CD1c-positive myeloid dendritic cell (primary cell): Measurements from ENCODE around the gene INPP5A.
"Not testable (repeated sequence)": the region's sequence is repeated elsewhere in the genome, so short reads cannot be mapped to it uniquely, and the experiment has no call there.

ENCODE experiments used
- DNase-seq: peaks from one replicate; pipeline ENCODE4 v3.0.0-alpha.2; 2016; ENCODE audit errors: extremely low spot score

The INPP5A gene, protein sequence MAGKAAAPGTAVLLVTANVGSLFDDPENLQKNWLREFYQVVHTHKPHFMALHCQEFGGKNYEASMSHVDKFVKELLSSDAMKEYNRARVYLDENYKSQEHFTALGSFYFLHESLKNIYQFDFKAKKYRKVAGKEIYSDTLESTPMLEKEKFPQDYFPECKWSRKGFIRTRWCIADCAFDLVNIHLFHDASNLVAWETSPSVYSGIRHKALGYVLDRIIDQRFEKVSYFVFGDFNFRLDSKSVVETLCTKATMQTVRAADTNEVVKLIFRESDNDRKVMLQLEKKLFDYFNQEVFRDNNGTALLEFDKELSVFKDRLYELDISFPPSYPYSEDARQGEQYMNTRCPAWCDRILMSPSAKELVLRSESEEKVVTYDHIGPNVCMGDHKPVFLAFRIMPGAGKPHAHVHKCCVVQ

DNA sequence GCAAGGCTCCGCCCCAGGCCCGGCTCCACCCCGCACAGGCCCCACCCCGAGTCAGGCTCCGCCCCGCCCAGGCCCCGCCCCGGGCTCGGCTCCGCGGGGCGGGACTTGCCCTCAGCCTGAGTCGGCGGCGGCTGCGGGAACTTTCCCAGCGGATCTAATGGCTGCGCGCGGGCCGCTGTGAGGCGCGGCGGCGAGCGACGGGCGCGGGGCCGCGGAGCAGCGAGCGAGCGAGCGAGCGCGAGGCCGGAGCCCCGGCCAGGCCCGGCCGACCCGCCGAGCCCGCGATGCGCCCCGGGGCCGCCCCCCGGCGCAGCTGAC lies at the start of gene INPP5A:
INPP5A (plus strand) TSS at position 104 of the 318 bp plus-strand sequence. CDS start 310 bp downstream, outside the sequence.
- no peak for DNase-seq

DNA sequence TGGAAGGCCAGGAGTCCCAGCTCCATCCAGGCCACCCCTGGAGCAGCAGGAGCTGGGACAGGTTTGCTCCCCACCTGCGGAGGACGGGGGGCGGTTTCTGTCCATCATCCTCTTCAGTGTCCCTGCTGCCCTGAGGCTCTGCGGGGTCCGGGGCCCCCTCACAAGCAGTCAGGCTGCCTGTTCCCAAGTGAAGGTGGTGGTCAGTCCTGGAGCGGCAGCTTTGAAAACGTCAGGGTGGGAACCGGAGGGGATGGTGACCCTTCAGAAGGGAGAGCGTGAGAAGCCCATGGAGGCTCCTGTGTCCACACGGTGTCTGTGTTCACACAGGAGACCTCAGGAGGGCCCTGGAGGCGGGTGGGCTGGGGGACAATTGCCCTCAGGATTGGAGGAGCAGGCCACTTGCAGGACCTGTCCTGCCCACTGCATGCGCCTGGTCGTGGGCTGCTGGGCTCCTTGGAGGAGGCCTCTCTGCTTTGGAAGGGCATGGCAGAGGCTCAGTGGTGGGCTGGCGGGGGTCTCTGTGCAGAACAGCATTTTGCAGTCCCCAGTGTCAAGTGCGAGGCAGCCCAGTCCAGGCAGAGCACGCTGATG lies 49.3 kb upstream of the INPP5A start:
- DNase-seq = no peak

DNA sequence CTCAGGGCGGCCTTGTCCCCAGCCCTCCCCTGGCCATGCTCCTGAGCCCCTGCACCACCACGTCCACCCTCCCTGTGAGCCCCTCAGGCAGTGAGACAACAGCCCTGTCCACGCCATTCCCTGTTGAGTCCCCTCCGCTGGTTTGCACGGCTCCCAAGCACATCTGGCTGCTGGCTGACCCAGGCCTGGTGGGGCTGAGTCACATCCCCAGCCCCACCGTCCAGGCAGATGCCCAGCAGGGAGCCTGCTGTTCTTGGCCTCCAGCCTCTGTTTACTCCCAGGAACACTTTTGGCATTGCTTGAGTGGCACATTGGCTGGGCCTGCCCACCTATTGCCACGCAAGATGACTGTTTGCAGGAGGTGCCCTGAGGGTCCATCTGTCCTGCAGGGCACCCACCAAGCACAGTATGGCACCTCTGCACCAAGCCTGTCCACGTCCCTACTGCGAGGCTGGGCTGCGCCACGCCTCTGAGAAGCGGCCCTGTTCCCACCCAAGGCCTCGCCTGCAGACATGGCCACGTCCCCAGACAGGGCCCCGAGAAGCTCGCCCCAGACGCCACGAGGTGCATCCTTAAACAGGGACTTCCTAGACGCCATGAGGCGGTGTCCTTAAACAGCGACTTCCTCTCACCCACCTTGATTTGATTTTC lies 48.4 kb upstream of the INPP5A start:
- DNase-seq = no peak

DNA sequence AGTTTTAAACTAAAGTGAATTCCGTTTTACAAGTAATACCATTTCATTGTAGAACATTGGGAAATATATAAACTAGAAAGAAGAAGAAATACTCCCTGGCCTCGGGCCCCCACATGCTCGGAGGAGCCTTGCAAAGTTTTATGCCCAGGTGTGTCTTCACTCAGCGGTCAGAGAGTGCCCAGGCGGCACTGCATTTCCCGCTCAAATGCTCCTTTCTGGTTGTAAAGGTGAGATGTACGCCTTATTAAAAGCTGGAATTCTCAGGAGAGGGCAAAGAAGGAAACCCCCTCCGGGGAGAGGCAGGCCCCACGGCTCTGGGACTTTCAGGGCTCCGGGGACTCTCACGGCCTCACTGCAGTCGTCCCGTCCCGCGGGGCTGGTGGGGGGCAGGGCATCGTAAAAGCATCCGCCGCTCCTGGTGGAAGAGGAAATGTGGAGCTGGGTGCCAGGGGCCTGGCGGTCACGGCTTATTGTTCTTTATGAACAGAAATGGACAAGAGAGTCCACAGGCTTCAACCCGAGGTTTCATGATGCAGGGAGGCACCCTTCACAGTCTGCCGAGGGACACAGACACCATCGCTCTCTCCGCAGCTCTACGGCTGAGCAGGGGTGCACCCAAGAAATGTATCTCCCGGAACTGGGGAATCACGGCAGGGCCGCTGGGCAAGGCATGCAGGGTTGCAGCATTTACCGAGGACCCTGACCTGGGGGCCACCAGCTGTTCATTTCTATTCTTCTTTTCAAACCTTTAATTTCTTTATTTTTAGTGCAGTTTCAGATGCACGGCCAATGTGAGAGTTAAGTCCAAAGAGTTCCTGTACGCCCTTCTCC lies 47.7 kb upstream of the INPP5A start:
- no peak for DNase-seq

DNA sequence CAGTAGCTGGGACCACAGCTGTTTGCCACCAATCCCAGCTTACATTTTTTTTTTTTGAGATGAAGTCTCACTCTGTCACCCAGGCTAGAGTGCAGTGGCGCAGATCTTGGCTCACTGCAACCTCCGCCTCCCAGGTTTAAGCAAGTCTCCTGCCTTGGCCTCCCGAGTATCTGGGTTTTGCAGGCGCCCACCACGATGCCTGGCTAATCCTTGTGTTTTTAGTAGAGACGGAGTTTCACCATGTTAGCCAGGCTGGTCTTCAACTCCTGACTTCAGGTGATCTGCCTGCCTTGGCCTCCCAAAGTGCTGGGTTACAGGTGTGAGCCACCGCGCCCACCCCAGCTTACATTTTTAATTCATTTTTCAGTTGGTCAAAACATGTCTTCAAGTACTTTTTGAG lies 46.1 kb upstream of the INPP5A start:
- not testable (repeated sequence) for DNase-seq

DNA sequence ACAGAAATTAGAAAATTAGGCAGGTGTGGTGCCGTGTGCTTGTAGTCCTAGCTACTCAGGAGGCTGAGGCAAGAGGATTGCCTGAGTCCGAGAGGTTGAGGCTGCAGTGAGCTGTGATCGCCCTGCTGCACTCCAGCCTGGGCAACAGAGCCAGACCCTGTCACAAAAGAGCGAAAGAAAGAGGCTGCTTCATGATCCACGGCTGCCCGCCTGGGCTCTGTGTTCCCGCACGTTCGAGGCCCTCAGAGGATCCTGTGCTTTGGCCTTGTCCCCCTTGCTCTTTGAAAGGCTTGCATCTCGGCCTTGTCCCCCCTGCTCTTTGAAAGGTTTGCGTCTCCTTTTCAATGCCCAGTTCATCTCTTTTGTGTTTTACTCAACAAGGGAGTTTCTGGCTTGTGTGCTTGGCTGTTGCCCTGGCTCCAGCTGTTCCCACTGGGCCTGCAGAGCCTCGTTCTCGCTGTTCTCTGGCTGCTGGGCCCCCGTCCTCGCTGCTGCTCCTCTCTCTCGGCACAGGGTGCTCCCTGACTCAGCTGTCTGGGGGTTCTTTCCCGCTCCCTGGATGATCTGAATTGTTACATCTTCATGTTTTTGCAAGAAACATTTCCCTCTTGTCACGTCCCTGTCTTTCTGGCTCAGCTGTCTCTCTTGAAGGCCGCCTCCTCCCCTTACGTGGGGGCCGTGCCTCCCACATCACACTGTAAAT lies 45.1 kb upstream of the INPP5A start:
- DNase-seq = no peak

DNA sequence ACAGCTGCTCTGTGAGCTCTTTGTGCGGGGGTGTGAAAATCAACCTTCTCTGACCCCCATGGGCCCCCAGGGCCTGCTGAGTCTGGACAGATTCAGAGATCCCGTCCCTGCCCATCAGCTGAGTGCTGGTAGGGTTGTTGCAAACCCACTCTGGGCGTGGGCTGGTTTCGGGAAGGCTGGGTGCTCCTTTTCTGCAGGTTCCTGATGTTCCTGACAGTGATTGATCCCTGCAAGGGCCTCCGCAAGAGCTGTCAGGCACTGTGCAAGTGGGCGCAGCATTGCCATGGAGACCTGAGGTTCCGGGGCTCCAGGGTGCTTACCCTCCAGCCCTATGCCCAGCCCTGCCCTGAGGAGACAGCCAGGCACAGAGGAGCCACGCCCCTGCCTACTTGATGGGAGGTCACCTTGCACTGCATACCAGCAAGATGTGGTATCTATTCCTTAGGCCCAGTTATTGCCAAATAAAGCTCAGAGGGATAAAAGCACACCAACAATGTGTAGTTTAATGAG lies 44.3 kb upstream of the INPP5A start:
- DNase-seq = no peak

DNA sequence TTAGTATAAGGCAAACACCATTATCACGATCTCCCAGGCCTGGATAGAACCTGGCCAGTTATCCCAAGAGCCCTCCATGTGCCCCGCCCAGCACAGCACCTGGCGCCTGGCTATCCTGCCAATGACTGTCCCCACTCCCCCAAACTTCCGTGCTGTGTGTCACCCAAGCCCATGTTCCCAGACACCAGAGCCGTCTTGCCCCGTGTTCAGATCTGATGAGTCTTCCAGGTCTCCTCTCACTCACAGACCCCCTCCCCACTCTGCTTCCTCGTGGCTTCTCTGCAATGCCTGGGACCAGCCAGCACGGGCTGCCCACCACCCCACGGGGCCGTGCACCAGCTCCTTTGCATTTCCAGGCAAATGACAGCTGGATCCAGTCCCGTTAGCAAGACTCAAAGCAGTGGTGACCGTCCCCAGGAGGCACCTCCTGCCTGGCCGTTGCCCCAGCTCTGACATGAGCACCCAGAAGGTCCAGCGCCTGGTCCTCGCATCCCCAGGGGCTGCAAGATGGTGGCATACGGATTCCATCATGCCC lies 43.8 kb upstream of the INPP5A start:
- DNase-seq = no peak

DNA sequence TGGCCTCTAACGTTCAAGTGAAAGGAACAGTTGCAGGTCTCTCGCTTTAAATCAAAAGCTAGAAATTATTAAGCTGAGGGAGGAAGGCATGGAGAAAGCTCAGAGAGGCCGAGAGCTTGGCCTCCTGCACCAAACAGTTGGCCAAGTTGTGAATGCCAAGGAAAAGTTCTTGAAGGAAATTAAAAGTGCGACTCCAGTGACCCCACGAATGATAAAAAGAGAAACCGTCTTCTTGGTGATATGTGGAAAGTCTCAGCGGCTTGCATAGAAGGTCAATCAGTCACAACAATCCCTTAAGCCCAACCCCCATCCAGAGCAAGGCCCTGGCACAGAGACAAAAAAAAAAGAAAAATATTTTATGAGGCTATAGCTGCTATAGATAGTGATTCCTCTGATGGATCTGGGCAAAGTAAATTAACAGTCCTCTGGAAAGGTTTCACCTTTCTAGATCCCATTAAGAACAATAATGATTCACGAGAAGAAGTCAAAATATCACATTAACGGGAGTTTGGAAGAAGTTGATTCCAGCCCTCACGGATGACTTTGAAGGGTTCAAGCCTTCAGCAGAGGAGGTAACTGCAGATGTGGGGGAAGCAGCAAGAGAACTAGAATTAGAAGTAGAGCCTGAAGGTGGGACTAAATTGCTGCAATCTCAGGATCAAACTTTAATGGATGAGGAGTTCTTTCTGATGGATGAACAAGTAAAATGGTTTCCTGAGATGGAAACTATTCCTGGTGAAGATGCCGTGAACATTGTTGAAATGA lies 42.5 kb upstream of the INPP5A start:
- DNase-seq = no peak

DNA sequence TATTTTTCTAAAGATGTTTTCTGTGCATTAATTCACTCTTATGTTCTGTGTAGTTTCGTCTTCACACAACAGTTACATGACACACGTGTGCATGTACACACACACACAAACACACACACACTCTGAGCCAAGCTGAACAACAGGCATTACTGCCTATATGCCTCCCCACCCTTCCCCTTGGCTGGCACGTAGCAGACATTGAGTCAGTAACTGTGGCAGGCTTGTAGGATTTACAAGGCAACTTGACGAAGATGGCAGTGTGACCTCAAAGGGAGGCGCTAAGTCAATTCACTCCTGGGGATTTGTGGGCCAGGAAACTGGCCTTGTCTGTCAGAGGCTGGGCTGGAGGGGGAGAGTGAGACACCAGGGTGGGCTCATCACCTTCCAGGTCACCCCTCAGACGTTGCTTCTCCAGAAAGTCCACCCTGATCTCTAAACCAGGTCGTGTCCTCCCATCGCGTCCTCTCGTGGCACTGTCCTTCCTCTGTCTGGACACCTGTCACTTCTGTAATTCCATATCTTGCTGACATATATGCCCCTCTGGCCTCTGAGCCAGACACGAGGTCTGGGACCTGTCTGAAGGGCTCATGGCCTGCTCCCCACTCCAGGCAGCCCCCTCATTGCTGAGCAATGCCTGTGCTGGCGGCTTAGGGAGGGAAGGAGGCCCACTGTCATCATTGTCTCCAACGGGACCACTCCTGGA lies 41.1 kb upstream of the INPP5A start:
- no peak for DNase-seq

DNA sequence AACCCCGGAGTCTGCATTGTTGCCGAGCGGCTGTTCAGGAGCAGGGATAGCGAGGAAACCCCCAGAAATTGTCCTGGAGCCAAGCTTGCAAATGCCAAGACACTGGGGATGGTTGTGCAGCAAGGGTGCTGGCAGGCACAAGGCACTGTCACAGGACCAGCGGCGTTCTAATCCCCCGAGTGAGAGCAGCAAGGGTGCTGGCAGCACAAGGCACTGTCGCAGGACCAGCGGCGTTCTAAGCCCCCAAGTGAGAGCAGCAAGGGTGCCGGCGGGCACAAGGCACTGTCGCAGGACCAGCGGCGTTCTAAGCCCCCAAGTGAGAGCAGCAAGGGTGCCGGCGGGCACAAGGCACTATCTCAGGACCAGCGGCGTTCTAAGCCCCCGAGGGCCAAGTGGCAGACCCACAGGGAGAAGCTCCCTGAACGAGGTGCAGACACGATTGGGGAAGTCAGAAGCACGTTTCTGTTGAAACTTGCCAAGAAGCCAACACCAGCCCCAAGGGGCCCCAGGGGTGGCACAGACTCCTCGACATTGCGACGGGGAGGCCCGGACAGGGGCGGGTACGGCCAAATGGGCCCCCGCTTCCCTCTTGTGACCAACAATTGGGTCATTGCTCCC lies 40.4 kb upstream of the INPP5A start:
- DNase-seq = no peak

DNA sequence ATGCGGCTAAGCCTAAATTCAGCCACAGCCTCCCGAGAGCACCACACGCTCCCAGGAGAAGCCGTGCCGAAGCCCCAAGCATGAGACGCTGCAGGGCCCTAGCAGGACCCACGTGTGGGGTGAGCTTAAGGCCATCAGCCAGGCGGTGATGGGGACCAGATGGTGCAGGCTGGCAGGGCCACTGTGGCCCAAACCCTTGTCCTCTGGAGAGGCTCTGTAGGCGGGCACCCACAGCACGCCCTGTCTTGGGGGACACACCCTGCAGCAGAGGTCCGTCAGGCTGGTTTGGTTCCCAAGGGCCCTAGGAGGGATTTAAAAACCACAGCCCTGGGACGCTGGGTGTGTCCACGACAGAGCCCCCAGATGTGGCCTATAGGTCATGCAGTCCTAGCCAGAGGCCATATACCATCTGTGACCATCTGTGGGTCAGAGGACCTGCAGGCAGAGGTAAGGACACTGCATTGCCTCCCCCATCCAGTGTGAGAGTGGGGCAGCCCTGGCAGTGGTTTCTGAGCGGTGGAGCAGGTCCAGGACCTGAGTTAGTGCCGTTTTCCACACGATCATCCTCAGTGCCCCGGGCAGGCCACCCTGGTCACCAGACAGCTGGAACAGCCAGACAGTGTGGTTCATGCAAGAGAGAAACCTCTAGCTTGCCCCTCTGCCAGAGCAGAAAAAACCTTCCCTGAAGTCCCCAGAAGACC lies 39.6 kb upstream of the INPP5A start:
- DNase-seq = no peak

DNA sequence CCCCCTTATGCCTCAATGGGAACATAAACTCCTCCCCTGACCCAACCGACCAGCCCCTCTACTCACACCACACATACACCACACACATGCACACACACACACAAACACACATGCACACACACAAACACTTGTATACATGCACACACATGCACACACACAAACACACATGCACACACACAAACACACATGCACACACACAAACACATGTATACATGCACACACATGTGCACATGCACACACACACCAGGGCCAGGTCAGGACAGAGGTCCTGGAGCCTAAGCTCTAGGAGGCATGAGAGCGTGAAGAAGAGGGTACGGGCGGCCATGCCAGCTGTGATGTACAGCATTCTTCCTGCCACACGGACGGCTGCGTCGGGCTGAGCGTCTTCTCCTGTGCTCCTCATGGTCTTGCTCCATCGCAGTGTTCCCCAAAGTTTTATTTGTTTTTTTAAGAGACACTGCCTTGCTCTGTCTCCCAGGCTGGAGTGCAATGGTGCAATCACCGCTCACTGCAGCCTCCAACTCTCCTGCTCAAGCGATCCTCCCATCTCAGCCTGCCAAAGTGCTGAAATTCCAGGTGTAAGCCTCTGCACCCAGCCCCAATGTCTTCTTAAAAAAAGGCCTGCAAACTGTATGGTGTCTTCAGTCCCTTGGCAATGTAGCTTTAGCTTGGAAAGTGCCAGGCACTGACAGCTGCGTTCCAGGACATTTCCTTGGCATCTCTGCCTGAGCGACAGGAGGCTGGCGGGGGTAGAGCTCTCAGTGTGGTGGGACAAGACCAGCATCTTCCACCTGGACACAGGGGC lies 38.8 kb upstream of the INPP5A start:
- no peak for DNase-seq

DNA sequence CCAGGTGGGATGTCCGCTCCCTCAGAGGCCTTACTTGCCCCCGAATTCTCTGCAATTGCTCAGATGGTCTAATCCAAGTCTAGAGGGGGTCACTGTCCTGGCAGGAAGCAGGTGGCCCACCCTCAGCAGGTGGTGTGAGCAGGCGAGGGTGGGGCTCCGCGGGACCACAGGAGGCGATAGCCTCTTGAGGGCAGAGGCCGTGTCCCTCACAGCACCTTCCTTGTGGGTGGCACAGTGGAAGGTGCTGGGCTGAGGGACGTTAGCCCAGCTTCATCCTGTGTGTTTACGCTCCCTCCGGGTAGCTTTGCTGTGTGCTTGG lies 38.3 kb upstream of the INPP5A start:
- DNase-seq = no peak

DNA sequence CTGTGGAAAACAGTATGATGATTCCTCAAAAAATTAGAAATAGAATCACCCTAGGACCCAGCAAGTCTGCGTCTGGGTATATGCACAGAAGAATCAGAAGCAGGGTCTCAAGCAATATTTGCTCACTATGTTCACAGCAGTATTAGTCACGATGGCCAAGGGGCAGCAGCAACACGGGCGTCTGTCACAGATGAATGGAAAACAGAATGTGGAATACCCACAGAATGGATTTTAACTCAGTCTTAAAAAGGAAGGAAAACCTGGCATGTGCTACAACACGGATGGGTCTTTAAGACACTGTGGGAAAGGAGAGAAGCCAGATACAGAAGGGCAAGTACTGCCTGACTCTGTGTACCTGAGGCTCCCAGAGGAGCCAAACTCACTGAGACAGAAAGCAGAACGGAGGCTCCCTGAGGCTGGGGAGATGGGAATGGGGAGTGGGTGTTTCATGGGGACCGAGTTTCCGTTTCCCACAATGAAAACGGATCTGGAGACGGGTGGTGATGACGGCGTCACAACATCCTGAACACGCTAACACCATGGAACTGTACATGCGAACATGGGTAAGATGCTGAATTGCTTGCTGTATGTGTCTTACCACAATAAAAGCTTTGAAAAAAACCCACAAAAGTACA lies 36.7 kb upstream of the INPP5A start:
- no peak for DNase-seq

DNA sequence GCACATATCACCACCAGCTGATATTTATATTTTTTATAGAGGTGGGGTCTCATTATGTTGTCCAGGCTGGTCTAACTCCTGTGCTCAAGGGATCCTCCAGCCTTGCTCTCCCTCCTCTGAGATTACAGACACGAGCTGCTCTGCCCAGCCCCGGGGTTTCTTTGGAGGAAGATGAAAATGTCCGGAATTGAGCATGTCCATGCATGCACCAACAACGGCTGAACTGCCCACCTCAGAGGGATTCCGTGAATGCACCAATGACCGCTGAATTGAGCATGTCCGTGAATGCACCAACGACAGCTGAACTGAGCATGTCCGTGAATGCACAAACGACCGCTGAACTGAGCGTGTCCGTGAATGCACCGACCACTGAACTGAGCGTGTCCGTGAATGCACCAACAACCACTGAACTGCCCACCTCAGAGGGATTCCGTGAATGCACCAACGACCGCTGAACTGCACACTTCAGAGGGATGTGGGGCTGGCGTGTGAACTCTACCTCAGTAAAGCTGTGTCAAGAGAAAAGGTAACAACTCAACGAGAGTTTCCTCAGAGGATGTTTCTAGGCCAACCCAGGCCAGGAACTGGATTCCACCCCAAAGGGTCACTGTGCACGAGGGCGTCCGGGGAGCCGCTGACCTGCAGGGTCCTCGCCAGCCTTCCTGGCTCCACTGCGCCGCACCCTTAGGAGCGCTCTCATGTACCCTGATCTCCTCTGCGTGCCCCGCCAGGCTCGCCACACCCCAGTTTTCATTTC lies 34.9 kb upstream of the INPP5A start:
- no peak for DNase-seq
